DND-41 (cell line): ENCODE results near the gene AKAP9.
"Not testable (repeated sequence)": the region's sequence is repeated elsewhere in the genome, so short reads cannot be mapped to it uniquely, and the experiment has no call there.

ENCODE experiments used
- ATAC-seq: fragments of 200-7000 bp; cut with Tn5 transposase; 3 replicates; pipeline ENCODE4 v1.9.1; 2021; ENCODE audit warnings: low read depth; ENCODE audit not compliant: insufficient read depth
- DNase-seq: peaks from one replicate; pipeline ENCODE4 v3.0.0-alpha.2; 2020
- H2AFZ ChIP-seq: 2 replicates; pipeline ENCODE4 v1.6.0; 2012; ENCODE audit warnings: low read depth, low read length
- H3K27ac ChIP-seq: 2 replicates; pipeline ENCODE4 v1.5.1; 2012; ENCODE audit warnings: low read length, inconsistent platforms
- H3K27me3 ChIP-seq: fragments of 200-600 bp; sonication (generic); 2 replicates; pipeline ENCODE4 v1.6.0; 2012; ENCODE audit warnings: low read length, mild to moderate bottlenecking, inconsistent platforms; ENCODE audit not compliant: insufficient read depth, poor library complexity
- H3K36me3 ChIP-seq: 2 replicates; pipeline ENCODE4 v1.5.1; 2012; ENCODE audit warnings: low read length, inconsistent platforms; ENCODE audit not compliant: insufficient read depth
- H3K4me1 ChIP-seq: 2 replicates; pipeline ENCODE4 v1.5.1; 2012; ENCODE audit warnings: mild to moderate bottlenecking, low read length; ENCODE audit not compliant: insufficient read depth
- H3K4me2 ChIP-seq: 2 replicates; pipeline ENCODE4 v1.6.0; 2012; ENCODE audit warnings: mild to moderate bottlenecking, moderate library complexity, low read length, inconsistent platforms; ENCODE audit not compliant: insufficient read depth
- H3K4me3 ChIP-seq, 2 experiments: fragments of 200-600 bp in 1 of 2; shearing (Covaris generic) in 1 of 2; 2 replicates each; pipeline ENCODE4 v1.5.1; 2012 to 2016; ENCODE audit warnings: inconsistent platforms in 2 of 2, low read length in 2 of 2, mild to moderate bottlenecking in 2 of 2, low read depth in 1 of 2, moderate library complexity in 1 of 2
- H3K79me2 ChIP-seq: 2 replicates; pipeline ENCODE4 v1.6.0; 2012; ENCODE audit warnings: low read length, inconsistent platforms; ENCODE audit not compliant: insufficient read depth
- H3K9ac ChIP-seq: 2 replicates; pipeline ENCODE4 v1.6.0; 2012; ENCODE audit warnings: low read depth, mild to moderate bottlenecking, inconsistent platforms, low read length, moderate library complexity
- H3K9me3 ChIP-seq: 2 replicates; pipeline ENCODE4 v1.5.1; 2012; ENCODE audit warnings: low read length, moderate library complexity, mild to moderate bottlenecking, inconsistent platforms; ENCODE audit not compliant: insufficient read depth, severe bottlenecking
- H4K20me1 ChIP-seq: 2 replicates; pipeline ENCODE4 v1.6.0; 2012; ENCODE audit warnings: low read length; ENCODE audit not compliant: insufficient read depth
- EZH2 ChIP-seq: IDR thresholded peaks from 3 replicates; pipeline ENCODE4 v1.6.1; 2012; ENCODE audit warnings: borderline replicate concordance, low read depth, mild to moderate bottlenecking, moderate library complexity, low read length, inconsistent platforms; ENCODE audit not compliant: severe bottlenecking
- TF ChIP-seq, protein P1 (sequence below): IDR thresholded peaks from 2 replicates; pipeline ENCODE4 v1.5.1; 2012; ENCODE audit warnings: borderline replicate concordance, low read length, moderate library complexity, mild to moderate bottlenecking; ENCODE audit not compliant: poor library complexity, severe bottlenecking; ENCODE audit errors: extremely low read depth

Gene AKAP9

DNA sequence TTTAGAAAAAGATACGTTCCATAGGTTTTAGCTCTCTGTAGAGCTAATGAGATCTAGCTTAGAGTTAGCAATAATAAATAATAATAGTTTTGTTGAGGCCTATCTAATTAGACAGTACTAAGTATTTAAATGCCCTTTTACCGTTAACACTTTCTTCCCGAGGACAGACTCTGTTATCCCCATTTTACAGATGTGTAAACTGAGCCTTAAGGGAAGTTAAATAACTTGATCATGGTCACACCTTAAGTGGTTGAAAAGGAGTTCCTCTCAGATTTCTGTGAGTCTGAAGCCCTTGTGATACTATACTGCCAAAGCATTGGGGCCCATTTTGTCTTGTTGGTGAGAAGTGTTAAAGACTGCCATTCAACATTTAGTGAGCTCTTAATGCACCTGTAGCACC is 132.0 kb downstream of the AKAP9 start:
- DNase-seq (no peak), ATAC-seq (no peak)
- H3K9ac ChIP-seq, result no peak overlapping the region
- no peak overlapping the region for H3K27ac ChIP-seq
- TF ChIP-seq, protein P1, sequence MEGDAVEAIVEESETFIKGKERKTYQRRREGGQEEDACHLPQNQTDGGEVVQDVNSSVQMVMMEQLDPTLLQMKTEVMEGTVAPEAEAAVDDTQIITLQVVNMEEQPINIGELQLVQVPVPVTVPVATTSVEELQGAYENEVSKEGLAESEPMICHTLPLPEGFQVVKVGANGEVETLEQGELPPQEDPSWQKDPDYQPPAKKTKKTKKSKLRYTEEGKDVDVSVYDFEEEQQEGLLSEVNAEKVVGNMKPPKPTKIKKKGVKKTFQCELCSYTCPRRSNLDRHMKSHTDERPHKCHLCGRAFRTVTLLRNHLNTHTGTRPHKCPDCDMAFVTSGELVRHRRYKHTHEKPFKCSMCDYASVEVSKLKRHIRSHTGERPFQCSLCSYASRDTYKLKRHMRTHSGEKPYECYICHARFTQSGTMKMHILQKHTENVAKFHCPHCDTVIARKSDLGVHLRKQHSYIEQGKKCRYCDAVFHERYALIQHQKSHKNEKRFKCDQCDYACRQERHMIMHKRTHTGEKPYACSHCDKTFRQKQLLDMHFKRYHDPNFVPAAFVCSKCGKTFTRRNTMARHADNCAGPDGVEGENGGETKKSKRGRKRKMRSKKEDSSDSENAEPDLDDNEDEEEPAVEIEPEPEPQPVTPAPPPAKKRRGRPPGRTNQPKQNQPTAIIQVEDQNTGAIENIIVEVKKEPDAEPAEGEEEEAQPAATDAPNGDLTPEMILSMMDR, result no peak
- no peak for TF ChIP-seq EZH2
- no peaks in the 10 kb centered on the region for H3K4me1 ChIP-seq
- no peaks in the 10 kb centered on the region for H3K27me3 ChIP-seq
- H3K9me3 ChIP-seq, result no peaks in the 10 kb centered on the region
- H3K4me2 ChIP-seq, result no peak overlapping the region
- no peaks in the 10 kb centered on the region for H3K79me2 ChIP-seq
- peaks cover 15% of the 10 kb centered on the region; the same call in 1 of the 2 replicates for H3K36me3 ChIP-seq
- no peaks in the 10 kb centered on the region for H4K20me1 ChIP-seq
- H3K4me3 ChIP-seq, result no peak overlapping the region
- H2AFZ ChIP-seq, result no peak overlapping the region

GRCh38 chr7:92075455-92076158 is 134.9 kb downstream of the AKAP9 start:
- H3K27me3 ChIP-seq, result no peaks in the 10 kb centered on the region
- no peaks in the 10 kb centered on the region for H3K9me3 ChIP-seq
- H3K4me3 ChIP-seq, result no peak overlapping the region
- ATAC-seq, result no peak
- H3K9ac ChIP-seq, result no peak overlapping the region
- no peaks in the 10 kb centered on the region for H3K79me2 ChIP-seq
- H4K20me1 ChIP-seq, result no peaks in the 10 kb centered on the region
- no peak for TF ChIP-seq EZH2
- TF ChIP-seq, protein P1, result no peak
- no peak overlapping the region for H3K4me2 ChIP-seq
- H3K4me1 ChIP-seq, result no peaks in the 10 kb centered on the region
- no peak overlapping the region for H3K27ac ChIP-seq
- no peak overlapping the region for H2AFZ ChIP-seq
- peaks cover 23% of the 10 kb centered on the region; the same call in 1 of the 2 replicates for H3K36me3 ChIP-seq
- no peak for DNase-seq

GRCh38 chr7:92076509-92076908 is 135.8 kb downstream of the AKAP9 start:
- H3K4me1 ChIP-seq, result no peaks in the 10 kb centered on the region
- H3K4me3 ChIP-seq, result no peak overlapping the region
- DNase-seq (no peak), ATAC-seq (no peak)
- H3K27me3 ChIP-seq, result no peaks in the 10 kb centered on the region
- no peaks in the 10 kb centered on the region for H4K20me1 ChIP-seq
- no peak for TF ChIP-seq EZH2
- TF ChIP-seq, protein P1, result no peak
- no peak overlapping the region for H2AFZ ChIP-seq
- no peaks in the 10 kb centered on the region for H3K9me3 ChIP-seq
- no peaks in the 10 kb centered on the region for H3K79me2 ChIP-seq
- H3K9ac ChIP-seq, result no peak overlapping the region
- no peak overlapping the region for H3K27ac ChIP-seq
- H3K4me2 ChIP-seq, result no peak overlapping the region
- H3K36me3 ChIP-seq, result peaks cover 23% of the 10 kb centered on the region; the same call in 1 of the 2 replicates

- H3K27ac ChIP-seq, H3K27me3 ChIP-seq, H4K20me1 ChIP-seq, H3K4me1 ChIP-seq, ATAC-seq, H3K4me3 ChIP-seq, DNase-seq, H3K9me3 ChIP-seq, H3K9ac ChIP-seq, H3K4me2 ChIP-seq, H3K79me2 ChIP-seq, H2AFZ ChIP-seq: not testable (repeated sequence)
- peaks cover 57% of the 10 kb centered on the region for H3K36me3 ChIP-seq
These were observed 143.3 kb downstream of the AKAP9 start for GRCh38 chr7:92083922-92084321.
